HG03135 (cell line): Measurements from ENCODE around the gene ABHD6.
"Not testable (repeated sequence)": the region's sequence is repeated elsewhere in the genome, so short reads cannot be mapped to it uniquely, and the experiment has no call there.

Experiments
- ATAC-seq: cut with Tn5 transposase; IDR thresholded peaks from one replicate; pipeline ENCODE4 v1.9.1; 2021; ENCODE audit warnings: mild to moderate bottlenecking, moderate library complexity; ENCODE audit not compliant: unreplicated experiment

The ABHD6 gene

DNA sequence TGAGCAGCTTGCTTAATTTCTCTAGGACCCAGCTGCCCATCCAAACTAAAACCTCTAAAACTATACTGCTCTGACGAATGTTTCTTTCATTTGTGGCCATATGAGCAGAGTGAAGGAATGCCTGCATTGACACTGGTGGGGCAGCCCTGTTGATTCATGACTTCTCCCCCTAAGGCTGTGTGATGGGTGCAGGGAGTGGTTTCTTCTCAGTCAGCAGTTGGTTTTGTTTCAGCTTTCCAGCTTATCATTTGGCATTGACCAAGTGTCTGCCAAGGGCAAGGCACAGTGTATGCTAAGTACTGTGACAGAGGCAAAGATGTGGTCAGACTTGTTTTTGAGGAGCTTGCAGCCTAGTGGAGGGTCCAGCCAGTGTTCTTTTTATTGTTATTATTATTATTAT, 4.7 kb downstream of the ABHD6 start:
- ATAC-seq, result no peak

DNA sequence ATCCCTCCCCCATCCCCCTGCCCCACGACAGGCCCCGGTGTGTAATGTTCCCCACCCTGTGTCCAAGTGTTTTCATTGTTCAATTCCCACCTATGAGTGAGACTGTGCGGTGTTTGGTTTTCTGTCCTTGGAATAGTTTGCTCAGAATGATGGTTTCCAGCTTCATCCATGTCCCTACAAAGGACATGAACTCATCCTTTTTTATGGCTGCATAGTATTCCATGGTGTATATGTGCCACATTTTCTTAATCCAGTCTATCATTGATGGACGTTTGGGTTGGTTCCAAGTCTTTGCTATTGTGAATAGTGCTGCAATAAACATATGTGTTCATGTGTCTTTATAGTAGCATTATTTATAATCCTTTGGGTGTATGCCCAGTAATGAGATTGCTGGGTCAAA, 5.3 kb downstream of the ABHD6 start:
- not testable (repeated sequence) for ATAC-seq

DNA sequence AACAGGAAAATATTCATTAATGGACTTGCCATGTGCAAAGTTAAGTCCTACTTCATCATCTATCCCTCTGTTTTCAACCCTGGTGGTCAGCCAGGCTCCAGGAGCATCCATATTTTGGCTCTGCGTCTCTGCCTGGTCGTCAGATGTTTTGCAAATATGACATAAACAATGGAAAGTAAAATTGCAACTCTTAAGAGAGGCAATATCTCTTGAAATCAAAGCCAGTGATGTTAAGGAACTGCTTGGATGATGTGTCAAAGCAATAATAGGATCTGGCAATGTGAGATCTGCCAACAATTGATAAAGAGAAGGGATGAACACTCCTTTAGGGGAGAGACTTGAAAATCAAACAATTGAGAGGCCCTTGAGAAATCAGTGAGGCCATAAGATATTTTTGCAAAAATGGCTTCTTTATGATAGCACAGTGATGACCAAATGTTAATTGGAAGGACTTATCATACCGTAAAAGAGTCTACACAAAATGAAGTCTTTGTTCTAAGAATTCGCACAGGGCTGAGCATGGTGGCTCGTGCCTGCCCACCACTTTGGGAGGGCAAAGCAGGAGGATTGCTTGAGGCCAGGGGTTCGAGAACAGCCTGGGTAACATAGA, 6.5 kb downstream of the ABHD6 start:
- ATAC-seq, result no peak

DNA sequence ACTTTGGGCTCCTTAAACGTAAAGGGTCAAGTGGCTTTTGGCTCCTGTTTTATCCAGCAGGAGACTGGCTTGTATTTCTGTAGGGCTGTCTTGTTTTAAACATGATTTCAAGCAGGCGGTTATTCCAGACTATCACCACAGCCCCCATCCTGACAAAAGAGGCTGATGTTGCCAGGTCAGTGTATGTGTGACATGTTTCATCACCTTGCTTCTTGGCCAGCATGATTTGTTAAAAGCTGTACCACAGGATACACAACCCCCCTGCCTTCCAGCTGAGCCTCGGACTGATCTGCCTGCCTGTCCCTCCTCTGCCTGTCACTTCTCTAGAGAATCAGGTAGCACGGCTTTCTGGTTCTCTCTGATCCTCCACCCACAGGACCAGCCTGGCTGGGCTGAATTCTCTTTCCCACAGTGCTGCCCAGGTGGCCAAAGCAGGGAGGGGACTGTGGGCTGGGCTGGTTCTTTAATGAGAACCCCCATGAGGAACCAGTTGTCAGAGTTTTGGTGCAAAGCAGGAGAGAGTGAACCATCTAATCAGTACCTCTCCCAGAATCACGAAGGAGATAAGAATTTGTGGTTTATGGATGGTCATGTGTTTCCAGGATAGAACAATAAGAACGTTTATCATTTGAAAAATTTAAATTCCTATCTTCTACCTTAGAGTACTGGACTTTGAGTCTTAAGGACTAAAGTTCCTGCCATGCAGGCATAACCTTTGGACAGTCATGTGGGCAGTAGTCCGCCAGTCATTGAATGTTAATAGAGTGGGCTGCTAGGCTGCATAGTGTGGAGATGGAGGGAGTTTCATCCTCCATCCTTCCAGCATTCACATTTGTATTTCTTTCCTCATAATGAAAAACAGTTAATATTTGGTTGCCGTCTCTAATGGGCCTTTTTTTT, 8.8 kb downstream of the ABHD6 start:
- ATAC-seq, result no peak

DNA sequence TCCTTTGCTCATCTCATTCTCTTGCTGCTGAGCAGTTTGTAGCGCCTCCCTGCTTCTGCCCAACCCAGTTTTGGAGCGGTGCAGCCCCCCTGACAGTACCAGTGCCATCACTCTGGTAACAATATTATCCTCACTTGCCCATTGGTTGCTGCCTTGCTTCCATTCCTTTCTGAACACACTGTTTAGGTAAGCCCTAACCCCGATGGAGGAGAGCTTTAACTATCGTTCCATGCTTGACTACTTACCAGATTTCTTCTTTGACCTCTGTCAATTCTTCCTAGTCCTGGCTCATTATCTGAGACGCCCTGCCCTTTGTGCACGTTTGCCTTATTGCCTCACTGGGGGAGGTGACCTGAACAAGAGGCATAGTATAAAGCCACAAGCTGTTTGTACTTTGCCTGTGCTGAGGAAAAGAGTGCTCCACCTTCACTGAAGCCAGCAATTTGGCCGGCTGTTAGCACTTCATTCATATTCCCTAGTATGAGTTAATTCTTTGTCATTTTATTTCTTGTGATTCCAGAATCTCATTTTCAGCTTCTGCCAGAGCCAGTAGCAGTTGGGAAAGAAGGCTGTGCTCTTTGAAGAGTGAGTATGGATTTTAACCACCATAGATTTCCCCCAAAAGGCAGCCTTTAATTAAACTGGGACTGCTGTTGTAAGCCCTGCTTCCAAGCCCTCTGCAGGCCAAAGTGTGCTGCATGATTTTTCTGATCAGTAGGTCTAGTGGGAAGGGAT, 11.9 kb downstream of the ABHD6 start:
- no peak for ATAC-seq

DNA sequence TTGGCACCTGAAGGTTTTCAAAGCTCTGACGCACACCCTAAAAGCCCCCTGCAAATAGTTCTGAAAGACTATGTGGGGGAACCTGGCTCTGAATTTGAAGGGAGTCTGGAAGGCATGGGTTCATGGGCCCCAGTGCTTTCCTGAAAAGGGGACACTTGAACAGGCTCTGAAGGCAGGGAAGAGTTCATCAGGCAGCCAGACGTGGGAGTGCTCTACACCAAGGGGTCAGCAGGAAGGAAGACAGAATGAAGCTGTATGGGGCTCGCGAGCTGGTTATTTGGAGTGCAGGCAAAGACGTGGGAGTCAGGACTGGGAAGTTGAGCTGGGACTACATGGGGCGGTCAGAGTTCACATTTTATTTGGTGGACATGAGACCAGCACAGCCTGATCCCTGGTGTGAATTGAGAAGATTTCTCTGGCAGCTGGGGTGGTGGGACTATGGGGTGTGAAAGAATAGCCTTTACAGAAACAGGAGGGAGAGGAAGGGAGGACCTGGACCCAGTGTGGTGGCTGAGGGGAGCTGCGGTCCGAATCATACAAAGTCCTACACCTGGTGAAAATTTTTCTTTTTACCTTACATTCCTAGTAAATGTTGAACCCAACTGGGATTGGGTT, 12.6 kb downstream of the ABHD6 start:
- ATAC-seq, result no peak

DNA sequence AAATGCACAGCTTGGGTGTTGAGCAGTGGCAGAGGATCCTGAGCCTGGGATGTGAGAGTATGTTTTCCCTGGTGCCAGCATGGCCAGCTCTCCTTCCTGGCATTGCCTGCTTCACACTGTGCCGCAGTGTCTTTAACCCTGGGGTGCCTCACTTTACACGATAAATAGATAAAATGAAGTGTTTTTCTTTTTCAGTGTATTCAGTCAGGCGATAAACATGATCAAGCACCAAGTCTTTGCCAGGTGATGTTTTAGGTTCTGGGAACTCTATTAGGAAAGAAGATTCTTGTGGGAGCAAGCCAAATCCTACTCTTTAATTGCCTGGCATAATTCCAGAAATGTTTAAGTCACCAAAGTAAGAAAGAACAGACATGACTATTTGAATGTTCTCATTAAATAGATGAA, 14.0 kb downstream of the ABHD6 start:
- no peak for ATAC-seq

DNA sequence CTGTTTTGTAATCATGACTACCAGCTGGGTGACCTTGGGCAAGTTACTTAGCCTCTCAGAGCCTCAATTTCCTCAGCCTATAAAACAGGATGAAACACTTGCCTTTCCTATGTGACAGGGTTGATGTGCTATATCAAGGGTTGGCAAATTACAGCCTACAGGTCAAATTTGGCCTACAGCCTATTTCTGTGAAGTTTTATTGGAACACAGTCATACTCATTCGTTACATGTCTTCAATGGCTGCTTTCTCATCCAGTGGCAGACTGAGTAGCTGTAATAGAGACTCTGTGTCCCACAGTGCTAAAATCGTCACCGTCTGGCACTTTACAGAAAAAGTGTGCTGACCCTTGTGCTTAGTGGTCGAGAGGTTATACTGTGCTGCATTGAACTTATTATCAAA, 16.6 kb downstream of the ABHD6 start:
- no peak for ATAC-seq

DNA sequence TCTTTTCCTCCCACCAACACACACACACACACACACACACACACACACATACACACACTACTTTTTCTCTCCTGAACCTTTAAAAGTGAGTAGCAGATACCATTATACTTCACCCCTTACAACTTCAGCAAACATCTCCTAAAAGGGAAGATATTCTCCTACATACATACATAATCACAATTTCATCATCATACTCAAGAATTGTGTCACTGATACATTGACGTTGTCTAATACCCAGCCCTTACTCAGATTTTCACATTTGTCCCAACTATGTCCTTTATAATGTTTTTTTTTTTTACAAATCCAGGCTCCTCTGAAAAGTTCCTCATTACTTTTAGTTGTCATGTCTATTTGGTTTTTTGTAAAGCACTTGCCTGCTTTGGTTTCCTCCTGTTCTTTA, 18.5 kb downstream of the ABHD6 start:
- no peak for ATAC-seq

DNA sequence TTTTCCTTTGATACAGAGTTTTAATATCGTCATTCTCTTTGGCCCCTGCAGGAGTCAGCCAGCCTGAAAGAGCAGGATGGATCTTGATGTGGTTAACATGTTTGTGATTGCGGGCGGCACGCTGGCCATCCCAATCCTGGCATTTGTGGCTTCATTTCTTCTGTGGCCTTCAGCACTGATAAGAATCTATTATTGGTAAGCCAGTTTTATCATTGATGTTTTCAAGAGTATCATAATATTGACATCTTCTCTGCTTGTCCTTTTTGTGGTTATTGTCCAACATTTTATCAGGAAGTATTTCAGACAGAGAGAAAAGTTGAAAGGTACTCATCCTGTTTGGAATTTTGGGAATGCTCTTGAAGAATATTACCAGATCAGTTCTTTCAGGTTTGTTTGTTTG, 18.9 kb downstream of the ABHD6 start:
- no peak for ATAC-seq

DNA sequence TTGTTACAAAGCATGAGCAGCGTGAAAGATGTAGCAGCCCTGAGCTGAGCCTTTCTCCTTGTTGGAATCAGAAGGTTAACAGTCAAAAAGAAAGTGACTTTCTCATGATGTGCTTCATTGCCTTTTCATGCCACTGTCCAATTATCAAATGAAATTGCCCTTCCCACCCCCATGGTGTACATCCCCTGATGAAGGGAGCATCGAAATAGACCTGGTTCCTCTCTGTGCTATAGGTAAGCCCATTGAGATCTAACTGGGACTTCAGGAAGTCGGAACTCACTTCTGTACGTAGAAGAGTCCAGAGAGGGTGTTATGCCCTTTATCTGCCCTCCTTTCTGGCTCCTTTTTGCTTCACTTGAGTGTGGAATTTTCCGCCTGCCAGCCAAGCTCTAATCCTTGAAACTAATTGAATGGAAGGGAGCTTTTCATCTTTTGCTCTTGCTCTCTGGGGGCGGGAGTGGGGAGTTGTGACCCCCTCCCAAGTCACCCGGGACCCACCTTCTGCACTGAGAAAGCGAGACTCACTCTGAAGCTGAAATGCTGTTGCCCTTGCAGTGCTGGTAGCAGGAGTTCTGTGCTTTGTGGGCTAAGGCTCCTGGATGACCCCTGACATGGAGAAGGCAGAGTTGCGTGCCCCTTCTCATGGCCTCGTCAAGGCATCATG, 20.9 kb downstream of the ABHD6 start:
- no peak for ATAC-seq

DNA sequence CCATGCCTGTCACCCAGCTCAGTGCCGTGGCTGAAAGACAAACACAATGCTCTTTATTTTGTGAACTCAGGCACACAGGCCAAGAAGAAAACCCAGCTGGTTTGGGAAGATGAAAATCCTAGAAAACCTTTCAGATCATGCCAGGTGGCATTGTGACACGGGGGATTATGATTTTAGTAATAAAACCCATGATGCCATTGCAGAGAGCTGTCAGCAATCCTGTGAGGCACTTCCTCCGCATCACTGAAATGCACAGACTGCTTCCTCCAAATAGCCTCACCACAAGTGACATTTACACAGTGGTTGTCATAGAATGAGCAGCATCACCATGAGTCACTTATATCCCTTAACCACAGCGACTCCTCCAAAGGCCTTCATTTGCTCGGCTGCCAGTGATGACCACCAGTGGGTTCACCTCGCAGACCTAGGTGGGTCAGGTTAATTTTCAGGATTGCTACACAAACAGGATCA, 22.7 kb downstream of the ABHD6 start:
- no peak for ATAC-seq

DNA sequence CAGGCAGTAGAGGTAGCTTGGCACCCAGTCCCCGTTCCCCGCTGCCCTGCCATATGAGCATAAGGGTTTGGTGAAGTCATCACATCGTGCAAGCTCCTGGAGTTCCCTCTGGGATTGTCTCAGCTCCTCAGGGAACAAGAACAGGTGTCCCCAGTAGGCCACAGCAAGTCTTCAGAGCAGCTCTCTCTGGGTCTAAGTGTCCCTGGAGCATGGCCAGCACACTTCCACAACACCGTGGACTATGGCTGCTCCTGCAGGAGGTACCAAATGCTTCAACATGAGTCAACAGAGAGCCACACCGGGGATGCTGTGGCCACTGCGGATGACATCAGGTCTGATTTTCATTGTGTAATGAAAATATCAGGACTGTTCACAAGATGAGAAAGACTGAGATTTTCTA, 23.1 kb downstream of the ABHD6 start:
- ATAC-seq, result no peak

DNA sequence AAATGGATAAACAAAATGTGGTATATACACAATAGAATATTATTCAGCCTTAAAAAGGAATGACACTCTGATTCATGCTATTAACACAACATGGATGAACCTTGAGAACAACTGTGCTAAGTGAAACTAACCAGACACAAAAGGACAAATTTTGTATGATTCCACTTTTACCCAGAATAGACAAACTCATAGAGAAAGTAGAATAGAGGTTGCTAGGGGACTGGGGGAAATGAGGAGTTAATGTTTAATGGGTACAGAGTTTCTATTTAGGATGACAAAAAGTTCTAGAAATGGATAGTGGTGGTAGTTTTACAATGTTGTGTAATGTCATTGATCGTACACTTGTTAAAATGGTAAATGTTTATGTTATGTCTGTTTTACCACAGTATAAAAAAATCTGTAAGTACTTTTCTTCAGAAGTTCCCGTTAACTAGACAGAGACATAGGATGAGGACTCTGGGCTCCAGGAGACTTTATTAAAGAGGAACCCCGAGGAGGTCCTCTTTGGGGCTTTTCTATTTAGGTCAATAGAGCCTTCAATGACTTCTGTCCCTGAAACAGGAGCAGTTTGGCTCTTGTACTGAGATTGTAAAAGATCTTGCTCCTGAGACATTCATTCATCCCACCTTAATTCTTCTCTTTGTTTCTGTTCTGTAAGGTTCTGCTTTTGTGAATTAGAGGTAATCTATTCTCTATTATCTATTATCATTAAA, 24.5 kb downstream of the ABHD6 start:
- peak; percentile 86 for ATAC-seq

DNA sequence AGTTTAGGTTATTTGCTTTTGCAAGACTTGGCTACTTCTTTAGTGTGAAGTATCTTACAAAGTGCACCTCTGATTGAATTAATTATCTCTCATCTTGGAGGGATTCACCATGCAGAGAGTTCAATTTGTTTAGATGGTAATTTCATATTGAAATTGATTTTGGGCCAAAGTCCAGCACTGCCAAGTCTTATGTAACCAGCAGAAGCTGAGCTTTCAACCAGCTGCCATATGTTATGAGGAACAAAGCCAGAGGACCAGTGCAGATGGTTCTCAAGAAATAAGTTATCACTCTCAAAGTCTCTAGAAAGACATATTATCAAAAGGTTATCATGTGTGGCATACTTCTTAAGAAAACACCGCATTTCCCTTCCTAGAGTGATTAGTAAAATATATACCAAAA, 29.0 kb downstream of the ABHD6 start:
- no peak for ATAC-seq

DNA sequence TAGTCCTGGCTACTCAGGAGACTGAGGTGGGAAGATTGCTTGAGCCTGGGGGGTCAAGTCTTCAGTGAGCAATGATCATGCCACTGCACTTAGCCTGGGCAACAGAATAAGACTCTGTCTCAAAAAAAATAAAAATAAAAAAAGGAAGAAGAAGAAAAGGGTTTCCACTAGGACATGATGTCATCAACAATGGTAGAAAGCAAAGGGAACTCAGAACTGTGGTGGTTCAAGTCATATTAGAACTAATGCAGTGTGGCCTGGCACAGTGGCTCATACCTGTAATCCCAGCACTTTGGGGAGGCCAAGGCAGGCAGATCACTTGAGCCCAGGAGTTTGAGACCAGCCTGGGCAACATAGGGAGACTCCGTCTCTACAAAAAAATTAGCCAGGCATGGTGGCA, 30.0 kb downstream of the ABHD6 start:
- not testable (repeated sequence) for ATAC-seq

DNA sequence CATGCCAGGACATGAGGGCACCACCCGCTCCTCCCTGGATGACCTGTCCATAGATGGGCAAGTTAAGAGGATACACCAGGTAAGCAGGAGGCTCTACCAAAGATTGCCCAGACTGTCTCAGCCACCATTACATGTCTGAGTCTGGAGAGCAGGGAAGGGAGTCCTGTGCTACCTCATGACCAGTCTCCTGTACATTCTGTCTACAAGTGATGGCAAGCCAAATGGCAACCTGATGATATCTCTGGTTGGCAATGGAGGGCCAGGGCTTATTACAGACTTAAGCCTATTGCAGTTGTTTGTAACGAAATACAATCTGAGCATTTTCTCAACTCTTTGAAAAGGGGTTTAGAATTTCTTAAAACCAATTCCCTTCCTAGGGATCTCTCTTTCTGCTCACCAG, 31.8 kb downstream of the ABHD6 start:
- ATAC-seq, result no peak

DNA sequence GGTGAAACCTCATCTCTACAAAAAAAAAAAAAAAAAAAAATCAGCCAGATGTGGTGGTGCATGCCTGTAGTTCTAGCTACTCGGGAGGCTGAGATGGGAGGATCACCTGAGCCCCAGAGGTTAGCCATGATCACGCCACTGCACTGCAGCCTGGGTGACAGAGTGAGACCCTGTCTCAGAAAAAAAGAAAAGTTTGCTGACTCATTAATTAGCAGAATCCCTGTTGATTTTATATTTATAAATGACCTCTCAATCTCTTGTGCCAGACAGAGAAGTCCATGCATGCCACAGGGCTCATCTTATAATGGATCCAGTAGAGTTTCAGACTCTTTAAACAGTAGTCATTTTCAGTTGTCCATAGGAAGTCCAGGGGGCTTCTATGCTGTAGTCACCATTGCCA, 32.9 kb downstream of the ABHD6 start:
- ATAC-seq, result no peak

DNA sequence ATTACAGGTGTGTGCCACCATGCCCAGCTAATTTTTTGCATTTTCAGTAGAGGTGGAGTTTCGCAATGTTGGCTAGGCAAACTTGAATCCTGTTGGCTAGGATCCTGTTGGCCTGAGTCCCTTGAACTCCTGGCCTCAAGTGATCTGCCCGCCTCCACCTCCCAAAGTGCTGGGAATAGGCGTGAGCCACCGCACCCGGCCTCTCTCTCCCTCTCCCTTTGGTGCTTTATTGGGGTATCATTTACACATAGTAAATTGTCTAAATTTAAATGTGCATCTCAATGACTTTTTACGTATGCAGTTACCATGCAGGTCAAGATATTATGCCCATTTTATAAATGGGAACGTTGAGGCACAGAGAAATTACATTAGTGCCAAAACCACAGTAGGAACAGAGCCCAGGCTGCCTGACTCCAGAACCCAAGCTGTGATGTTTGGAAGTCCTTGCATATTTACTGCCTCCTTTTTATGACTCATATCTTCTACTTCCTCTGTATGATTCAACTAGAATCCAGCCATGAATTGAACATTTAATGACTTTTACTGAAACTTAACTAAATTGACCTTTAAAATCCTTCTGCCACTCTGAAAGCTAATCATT, 34.4 kb downstream of the ABHD6 start:
- no peak for ATAC-seq

DNA sequence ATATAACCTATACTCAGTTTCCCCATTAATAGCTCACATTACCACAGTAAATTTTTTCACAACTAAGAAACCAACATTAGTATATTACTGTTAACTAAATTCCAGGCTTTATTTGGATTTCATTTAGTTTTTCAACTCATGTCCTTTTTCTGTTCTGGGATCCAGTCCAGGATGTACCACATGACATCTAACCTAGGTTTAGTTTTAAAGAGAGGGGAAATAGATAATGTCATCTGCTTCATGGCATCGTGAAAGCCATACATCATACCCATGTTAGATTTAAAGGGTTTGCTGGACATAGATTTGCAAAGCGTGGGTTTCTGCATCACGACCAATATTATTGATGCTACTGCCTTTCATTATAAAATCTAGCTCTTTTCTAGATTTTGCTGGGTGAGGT, 35.3 kb downstream of the ABHD6 start:
- ATAC-seq, result no peak
